ENCODE measurements around the gene CDKL4. TPM values are rescaled to one million over a fixed set of nuclear protein-coding genes. Genes with fewer than 3 reads are reported as not detected.

CDKL4 gene
- total RNA-seq, 1 experiment from 2014 or later: 1.1 TPM

- no peak overlapping the region for H3K4me3 ChIP-seq (ENCODE audit: low read depth, low read length, poor library complexity, severe bottlenecking)
- ChIA-PET POLR2A (ENCODE audit: low non-redundant PET) (no interaction called here), CTCF (no interaction called here)
- no peak for DNase-seq (ENCODE audit: low spot score)
- H3K36me3 ChIP-seq (ENCODE audit: insufficient read depth, low read length, poor library complexity, severe bottlenecking): no peaks in the 10 kb centered on the region
- TF ChIP-seq CTCF (conservative IDR thresholded peaks at IDR 0.05; ENCODE audit: low read depth, low read length) (no peak), EZH2 (IDR thresholded peaks at IDR 0.05; ENCODE audit: borderline replicate concordance, low read depth, low read length, poor library complexity, severe bottlenecking) (no peak)
- no TSS peak for BruUV-seq (replicated peaks)
- no peaks in the 10 kb centered on the region for H3K9me3 ChIP-seq (ENCODE audit: low read depth, low read length, poor library complexity, severe bottlenecking)
- intact Hi-C loops (cut with micrococcal nuclease; ENCODE audit: unreplicated experiment): no loop called here
- H3K27me3 ChIP-seq (replicated peaks; ENCODE audit: insufficient read depth, low read depth, low read length, poor library complexity): no peaks in the 10 kb centered on the region
- no peaks in the 10 kb centered on the region for H3K4me1 ChIP-seq (ENCODE audit: insufficient read depth, low read length, poor library complexity, severe bottlenecking)
- no peak overlapping the region for H3K27ac ChIP-seq (ENCODE audit: low read depth, low read length, poor library complexity, severe bottlenecking)
Observed at GRCh38 chr2:39218391-39218790, 25.4 kb downstream of the CDKL4 start.

- CTCF ChIA-PET: no interaction called here
- Histone ChIP-seq H3K4me1 (ENCODE audit: insufficient read depth, low read length, poor library complexity, severe bottlenecking) (no peaks in the 10 kb centered on the region), H3K4me3 (ENCODE audit: low read depth, low read length, poor library complexity, severe bottlenecking) (no peak overlapping the region), H3K36me3 (ENCODE audit: insufficient read depth, low read length, poor library complexity, severe bottlenecking) (no peaks in the 10 kb centered on the region), H3K9me3 (ENCODE audit: low read depth, low read length, poor library complexity, severe bottlenecking) (no peaks in the 10 kb centered on the region), H3K27ac (ENCODE audit: low read depth, low read length, poor library complexity, severe bottlenecking) (no peak overlapping the region), H3K27me3 (replicated peaks; ENCODE audit: insufficient read depth, low read depth, low read length, poor library complexity) (no peaks in the 10 kb centered on the region)
- TF ChIP-seq CTCF (conservative IDR thresholded peaks at IDR 0.05; ENCODE audit: low read depth, low read length) (no peak), EZH2 (IDR thresholded peaks at IDR 0.05; ENCODE audit: borderline replicate concordance, low read depth, low read length, poor library complexity, severe bottlenecking) (no peak)
- no peak for DNase-seq (ENCODE audit: low spot score)
- POLR2A ChIA-PET (ENCODE audit: low non-redundant PET): no interaction called here
- intact Hi-C loops (cut with micrococcal nuclease; ENCODE audit: unreplicated experiment): no loop called here
- BruUV-seq (replicated peaks): no TSS peak
Observed at GRCh38 chr2:39217192-39217550, 26.6 kb downstream of the CDKL4 start.

- no TSS peak for BruUV-seq (replicated peaks)
- no peak overlapping the region for H3K27ac ChIP-seq (ENCODE audit: low read depth, low read length, poor library complexity, severe bottlenecking)
- intact Hi-C loops (cut with micrococcal nuclease; ENCODE audit: unreplicated experiment): no loop called here
- H3K4me3 ChIP-seq (ENCODE audit: low read depth, low read length, poor library complexity, severe bottlenecking): no peak overlapping the region
- CTCF ChIA-PET: no interaction called here
- DNase-seq (ENCODE audit: low spot score): no peak
- no peaks in the 10 kb centered on the region for H3K9me3 ChIP-seq (ENCODE audit: low read depth, low read length, poor library complexity, severe bottlenecking)
- no peaks in the 10 kb centered on the region for H3K4me1 ChIP-seq (ENCODE audit: insufficient read depth, low read length, poor library complexity, severe bottlenecking)
- POLR2A ChIA-PET (ENCODE audit: low non-redundant PET): no interaction called here
- no peaks in the 10 kb centered on the region for H3K36me3 ChIP-seq (ENCODE audit: insufficient read depth, low read length, poor library complexity, severe bottlenecking)
- no peaks in the 10 kb centered on the region for H3K27me3 ChIP-seq (replicated peaks; ENCODE audit: insufficient read depth, low read depth, low read length, poor library complexity)
- TF ChIP-seq CTCF (conservative IDR thresholded peaks at IDR 0.05; ENCODE audit: low read depth, low read length) (no peak), EZH2 (IDR thresholded peaks at IDR 0.05; ENCODE audit: borderline replicate concordance, low read depth, low read length, poor library complexity, severe bottlenecking) (no peak)
Observed at GRCh38 chr2:39216346-39217191, 27.2 kb downstream of the CDKL4 start.

Data from A673 (cell line).